Regular cardiac myocyte (primary cell): ENCODE data around the gene C19orf25. TPM values are rescaled to one million over a fixed set of nuclear protein-coding genes. Genes with fewer than 3 reads are reported as not detected.

Source experiments
- total RNA-seq: library from RNA; depleted of rRNA; stranded (reverse); fragments of >200 nt; gene quantifications from 2 replicates; pipeline ENCODE4 v1.2.3, GENCODE V29; 2014

The C19orf25 gene
- 21.3 and 23.7 TPM in 2 replicates for total RNA-seq

GRCh38 chr19:1478934-1479707 is at the start of gene C19orf25:
Gene C19orf25, minus strand, starts transcription at chr19:1479215. Its CDS starts 312 bp downstream, at chr19:1478903.

GRCh38 chr19:1523412-1524286 is 44.6 kb upstream of the C19orf25 start, which contains the start of gene PLK5:
Gene PLK5, plus strand, starts transcription at chr19:1524077. Its CDS starts 2,920 bp downstream, at chr19:1526997.

GRCh38 chr19:1512671-1513498 is 33.9 kb upstream of the C19orf25 start, which contains the start of gene ADAMTSL5:
Gene ADAMTSL5, minus strand, starts transcription at chr19:1513019. Its CDS starts 2,076 bp downstream, at chr19:1510943.

GRCh38 chr19:1491114-1491848 is 12.3 kb upstream of the C19orf25 start, which contains the start of gene REEP6:
Gene REEP6, plus strand, starts transcription at chr19:1491181. Its CDS starts 89 bp downstream, at chr19:1491270.

GRCh38 chr19:1490311-1491113 is 11.5 kb upstream of the C19orf25 start, which contains the start of gene PCSK4:
Gene PCSK4, minus strand, starts transcription at chr19:1490350. Its CDS starts 4 bp downstream, at chr19:1490346.

GRCh38 chr19:1449467-1450442 is 29.3 kb downstream of the C19orf25 start, which contains the start of gene APC2:
Gene APC2, plus strand, starts transcription at chr19:1450121. Its CDS starts 2,881 bp downstream, at chr19:1453002.

GRCh38 chr19:1438035-1438932 is 40.7 kb downstream of the C19orf25 start, which contains the start of gene RPS15:
Gene RPS15, plus strand, starts transcription at chr19:1438396. Its CDS starts 30 bp downstream, at chr19:1438426.

Other genes starting within 250 kb of the C19orf25 start
- 1.7 TPM in 2 replicates for gene CBARP, start 241.2 kb downstream of the C19orf25 start, total RNA-seq
- gene ATP5F1D, start 237.5 kb downstream of the C19orf25 start, total RNA-seq = 11.8 and 29.1 TPM in 2 replicates
- 8.7 and 22.4 TPM in 2 replicates for gene MIDN, start 230.6 kb downstream of the C19orf25 start, total RNA-seq
- gene CIRBP, start 209.9 kb downstream of the C19orf25 start, total RNA-seq = 199 and 207 TPM in 2 replicates
- gene FAM174C, start 203.7 kb downstream of the C19orf25 start, total RNA-seq = 22.8 and 24.2 TPM in 2 replicates
- not detected in 2 replicates for gene EFNA2, start 193.3 kb downstream of the C19orf25 start, total RNA-seq
- gene NDUFS7, start 95.3 kb downstream of the C19orf25 start, total RNA-seq = 47.6 and 53.3 TPM in 2 replicates
- gene GAMT, start 77.7 kb downstream of the C19orf25 start, total RNA-seq = 35.2 and 40.1 TPM in 2 replicates
- 42.3 and 80.3 TPM in 2 replicates for gene DAZAP1, start 71.6 kb downstream of the C19orf25 start, total RNA-seq
- gene RPS15, start 40.8 kb downstream of the C19orf25 start, total RNA-seq = 300 and 351 TPM in 2 replicates
- gene APC2, start 29.1 kb downstream of the C19orf25 start, total RNA-seq = 0.19 and 0.28 TPM in 2 replicates
- gene PCSK4, start 11.1 kb upstream of the C19orf25 start, total RNA-seq = 0.19 and 1.4 TPM in 2 replicates
- gene REEP6, start 12.0 kb upstream of the C19orf25 start, total RNA-seq = 1.2 and 2.8 TPM in 2 replicates
- gene ADAMTSL5, start 33.8 kb upstream of the C19orf25 start, total RNA-seq = 1.9 and 3.4 TPM in 2 replicates
- under 0.01 TPM in 1 of 2 replicates, not detected in the other for gene PLK5, start 44.9 kb upstream of the C19orf25 start, total RNA-seq
- 40.9 and 42.0 TPM in 2 replicates for gene MEX3D, start 89.1 kb upstream of the C19orf25 start, total RNA-seq
- gene MBD3, start 113.7 kb upstream of the C19orf25 start, total RNA-seq = 59.2 and 101 TPM in 2 replicates
- gene UQCR11, start 126.2 kb upstream of the C19orf25 start, total RNA-seq = 58.1 and 76.7 TPM in 2 replicates
- 34.4 and 71.9 TPM in 2 replicates for gene TCF3, start 173.4 kb upstream of the C19orf25 start, total RNA-seq